Left lung (tissue), 10 donors: ENCODE results near the gene TMED4. TPM values are rescaled to one million over a fixed set of nuclear protein-coding genes. Genes with fewer than 3 reads are reported as not detected.
A peak's percentile ranks its signal among the peaks of the same experiment; 100 is the strongest.

Experiments
- ATAC-seq: fragments of 200-7000 bp; cut with Tn5 transposase; one replicate; pipeline ENCODE4 v1.9.1; 2020; ENCODE audit warnings: moderate library complexity
- DNase-seq, 4 donors: peaks; one replicate each; pipeline ENCODE4 v3.0.0-alpha.2; 2013 to 2020
- H3K27ac ChIP-seq, 2 donors: fragments of 200-600 bp; sonication (generic) in 1 of 2; one replicate each; pipeline versions ENCODE4 v1.5.0 to v1.8.0; 2020 to 2021
- H3K27me3 ChIP-seq, 2 donors: fragments of 200-600 bp; sonication (generic) in 1 of 2; one replicate each; pipeline versions ENCODE4 v1.5.0 to v1.8.0; 2020 to 2021
- H3K36me3 ChIP-seq, 2 donors: fragments of 200-600 bp; sonication (generic) in 1 of 2; one replicate each; pipeline versions ENCODE4 v1.5.0 to v1.8.0; 2020 to 2021
- H3K4me1 ChIP-seq, 2 donors: fragments of 200-600 bp; one replicate each; pipeline ENCODE4 v1.8.0; 2021
- H3K4me3 ChIP-seq, 2 donors: fragments of 200-600 bp; sonication (generic) in 1 of 2; one replicate each; pipeline versions ENCODE4 v1.5.0 to v1.8.0; 2020 to 2021; ENCODE audit warnings: mild to moderate bottlenecking in 1 of 2
- H3K9me3 ChIP-seq, 2 donors: fragments of 200-600 bp; sonication (generic) in 1 of 2; one replicate each; pipeline versions ENCODE4 v1.5.0 to v1.8.0; 2020 to 2021
- CTCF ChIP-seq, 2 donors: fragments of 200-600 bp; sonication (generic) in 1 of 2; IDR thresholded peaks; one replicate each; pipeline versions ENCODE4 v1.5.0 to v1.8.0; 2021; ENCODE audit warnings: antibody characterized with exemption in 2 of 2
- intact Hi-C, 2 donors: fragments of 100-400 bp; cut with DNase I; formaldehyde crosslinking; loops; one replicate each; pipeline versions ENCODE4 v1.11.2 to v1.14.2; 2022
- polyA plus RNA-seq, 6 donors: library from polyadenylated mRNA; unstranded; fragments of 120-200 nt; gene quantifications; one replicate each; pipeline ENCODE4 v1.2.1, GENCODE V29; 2013; ENCODE audit not compliant: insufficient read length in 6 of 6
- total RNA-seq, 2 donors: library from RNA; stranded (reverse); fragmentation: NEBNext Ultra II Directional; extraction: Animal tissue kit (Norgen Biotek cat#: 25700); gene quantifications; one replicate each; pipeline ENCODE4 v1.2.1, GENCODE V29; 2021
- donor health status: DM: no; HTN: yes; CAD: no.
- donor health status: DM: no; HTN: no; CAD: no.

Gene TMED4
- total and polyA plus RNA-seq, 8 donors: 69.6 to 102 (median 91.5) TPM

GRCh38 chr7:44629829-44630522 lies 47.9 kb upstream of the TMED4 start:
- Histone ChIP-seq H3K36me3 (peaks cover 0 to 31% of the 10 kb centered on the region in 2 donors), H3K4me1 (peaks cover 45 to 82% of the 10 kb centered on the region in 2 donors), H3K27me3 (no peaks in the 10 kb centered on the region), H3K9me3 (no peaks in the 10 kb centered on the region), H3K27ac (peak overlapping the region; percentile 74 to 91), H3K4me3 (no peak overlapping the region)
- TF ChIP-seq CTCF (IDR thresholded peaks at IDR 0.05): no peak
- intact Hi-C loops: no loop called here
- DNase-seq (no peak), ATAC-seq (peak; percentile 34)

- Histone ChIP-seq H3K27me3 (no peaks in the 10 kb centered on the region), H3K9me3 (no peaks in the 10 kb centered on the region), H3K27ac (no peak overlapping the region), H3K4me1 (peaks cover 22 to 74% of the 10 kb centered on the region in 2 donors), H3K36me3 (peaks cover 0 to 38% of the 10 kb centered on the region in 2 donors), H3K4me3 (no peak overlapping the region)
- TF ChIP-seq CTCF (IDR thresholded peaks at IDR 0.05): no peak
- no peak for ATAC-seq
- intact Hi-C loops: no loop called here
- no peak for DNase-seq
These were observed 44.6 kb upstream of the TMED4 start for GRCh38 chr7:44626620-44627019.

- no peak for TF ChIP-seq CTCF (IDR thresholded peaks at IDR 0.05)
- peak; percentile 41 for ATAC-seq
- H3K27ac ChIP-seq: no peak overlapping the region
- no peak for DNase-seq
- H3K27me3 ChIP-seq: no peaks in the 10 kb centered on the region
- H3K4me3 ChIP-seq: no peak overlapping the region
- peaks cover 19 to 74% of the 10 kb centered on the region in 2 donors for H3K4me1 ChIP-seq
- intact Hi-C loops: no loop called here
- peaks cover 0 to 38% of the 10 kb centered on the region in 2 donors for H3K36me3 ChIP-seq
- no peaks in the 10 kb centered on the region for H3K9me3 ChIP-seq
These were observed 43.8 kb upstream of the TMED4 start for GRCh38 chr7:44625526-44626471.

- H3K4me3 ChIP-seq: no peak overlapping the region
- no peaks in the 10 kb centered on the region for H3K9me3 ChIP-seq
- no peak overlapping the region for H3K27ac ChIP-seq
- no peaks in the 10 kb centered on the region for H3K27me3 ChIP-seq
- TF ChIP-seq CTCF (IDR thresholded peaks at IDR 0.05): no peak
- ATAC-seq: no peak
- intact Hi-C loops: no loop called here
- DNase-seq: no peak
- H3K36me3 ChIP-seq: peaks cover 0 to 39% of the 10 kb centered on the region in 2 donors
- H3K4me1 ChIP-seq: peaks cover 10 to 74% of the 10 kb centered on the region in 2 donors
These were observed 42.3 kb upstream of the TMED4 start for GRCh38 chr7:44624318-44624717.
